ENCODE results near the gene MELTF.
"Not testable (repeated sequence)": the region's sequence is repeated elsewhere in the genome, so short reads cannot be mapped to it uniquely, and the experiment has no call there.

Gene MELTF

GRCh38 chr3:197029511-197030167 lies at the start of gene MELTF:
Gene MELTF, minus strand, starts transcription at chr3:197029817. Its CDS starts 115 bp downstream, at chr3:197029702.
- peak; percentile 40 for DNase-seq

GRCh38 chr3:197076415-197076814 lies 46.8 kb upstream of the MELTF start:
- no peak for DNase-seq

GRCh38 chr3:197068077-197068476 lies 38.5 kb upstream of the MELTF start:
- no peak for DNase-seq

DNA sequence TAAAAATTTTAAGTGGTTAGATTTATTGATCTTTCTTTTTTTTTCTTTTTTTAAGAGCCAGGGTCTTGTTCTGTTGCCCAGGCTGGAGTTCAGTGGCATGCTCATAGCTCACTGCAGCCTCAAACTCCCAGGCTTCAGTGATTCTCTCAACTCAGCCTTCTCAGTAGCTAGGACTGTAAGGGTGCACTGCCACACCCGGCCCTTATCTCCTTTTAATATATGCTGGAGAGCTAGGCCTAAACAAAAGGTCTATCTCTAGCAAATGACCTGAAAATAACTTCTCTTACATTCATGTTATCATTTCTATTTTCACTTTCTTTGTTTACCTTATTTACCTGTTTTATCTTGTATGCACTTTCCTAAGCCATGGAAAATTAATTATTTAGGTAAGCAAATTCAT lies 35.2 kb upstream of the MELTF start:
- no peak for DNase-seq

GRCh38 chr3:197062446-197062845 lies 32.8 kb upstream of the MELTF start:
- DNase-seq = no peak

DNA sequence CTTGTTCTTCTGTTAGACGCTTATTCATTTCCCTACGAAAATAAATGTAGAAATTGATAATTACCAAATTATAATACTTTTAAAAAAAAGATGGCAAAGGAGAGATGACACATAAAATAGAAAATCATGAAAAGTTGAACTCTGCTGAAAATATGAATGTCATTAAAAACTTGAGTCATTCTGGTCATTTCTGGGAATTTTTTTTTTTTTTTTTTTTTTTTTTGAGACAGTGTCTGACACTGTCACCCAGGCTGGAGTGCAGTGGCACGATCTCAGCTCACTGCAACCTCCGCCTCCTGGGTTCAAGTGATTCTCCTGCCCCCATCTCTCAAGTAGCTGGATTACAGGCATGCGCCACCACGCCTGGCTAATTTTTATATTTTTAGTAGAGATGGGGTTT lies 22.0 kb upstream of the MELTF start:
- not testable (repeated sequence) for DNase-seq

GRCh38 chr3:197050511-197050910 lies 20.9 kb upstream of the MELTF start:
- DNase-seq = no peak

- no peak for DNase-seq
These were observed 12.9 kb upstream of the MELTF start for GRCh38 chr3:197042539-197042938.

- no peak for DNase-seq
These were observed 12.4 kb upstream of the MELTF start for GRCh38 chr3:197041875-197042488.

- no peak for DNase-seq
These were observed 11.0 kb upstream of the MELTF start for GRCh38 chr3:197040658-197041057.

GRCh38 chr3:197038679-197039462 lies 9.3 kb upstream of the MELTF start:
- DNase-seq = no peak

DNA sequence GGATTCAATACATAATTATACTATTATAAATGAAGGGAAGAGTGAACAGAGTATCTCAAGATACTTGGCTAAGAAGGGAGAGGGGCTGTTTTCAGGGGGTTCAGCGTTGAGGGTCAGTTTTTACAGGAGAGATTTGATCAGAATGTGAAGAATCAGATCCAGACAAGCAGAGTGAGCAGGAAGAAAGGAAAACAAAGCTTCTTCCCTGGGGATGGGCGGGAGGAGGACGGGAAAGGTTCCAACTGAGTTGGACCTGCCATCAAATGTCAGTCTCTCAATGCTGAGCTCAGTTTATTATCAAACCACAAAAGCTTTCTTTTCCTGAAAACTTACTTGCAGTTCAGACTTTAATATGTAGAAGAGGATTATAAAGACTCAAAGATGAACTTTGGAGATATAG lies 6.0 kb upstream of the MELTF start:
- DNase-seq = no peak

DNA sequence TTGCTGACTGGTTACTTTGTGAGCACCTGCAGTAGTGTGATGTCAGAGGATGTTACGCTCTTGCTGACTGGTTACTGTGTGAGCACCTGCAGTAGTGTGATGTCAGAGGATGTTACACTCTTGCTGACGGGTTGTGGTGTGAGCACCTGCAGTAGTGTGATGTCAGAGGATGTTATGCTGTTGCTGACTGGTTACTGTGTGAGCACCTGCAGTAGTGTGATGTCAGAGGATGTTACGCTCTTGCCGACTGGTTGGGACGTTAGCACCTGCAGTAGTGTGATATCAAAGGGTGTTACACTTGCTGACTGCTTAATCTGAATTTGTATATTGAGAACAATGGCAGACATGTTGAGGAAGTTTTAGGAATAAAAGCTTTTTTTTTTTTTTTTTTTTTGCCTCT lies 5.2 kb upstream of the MELTF start:
- not testable (repeated sequence) for DNase-seq

GRCh38 chr3:197033764-197034163 lies 4.1 kb upstream of the MELTF start:
- not testable (repeated sequence) for DNase-seq

DNA sequence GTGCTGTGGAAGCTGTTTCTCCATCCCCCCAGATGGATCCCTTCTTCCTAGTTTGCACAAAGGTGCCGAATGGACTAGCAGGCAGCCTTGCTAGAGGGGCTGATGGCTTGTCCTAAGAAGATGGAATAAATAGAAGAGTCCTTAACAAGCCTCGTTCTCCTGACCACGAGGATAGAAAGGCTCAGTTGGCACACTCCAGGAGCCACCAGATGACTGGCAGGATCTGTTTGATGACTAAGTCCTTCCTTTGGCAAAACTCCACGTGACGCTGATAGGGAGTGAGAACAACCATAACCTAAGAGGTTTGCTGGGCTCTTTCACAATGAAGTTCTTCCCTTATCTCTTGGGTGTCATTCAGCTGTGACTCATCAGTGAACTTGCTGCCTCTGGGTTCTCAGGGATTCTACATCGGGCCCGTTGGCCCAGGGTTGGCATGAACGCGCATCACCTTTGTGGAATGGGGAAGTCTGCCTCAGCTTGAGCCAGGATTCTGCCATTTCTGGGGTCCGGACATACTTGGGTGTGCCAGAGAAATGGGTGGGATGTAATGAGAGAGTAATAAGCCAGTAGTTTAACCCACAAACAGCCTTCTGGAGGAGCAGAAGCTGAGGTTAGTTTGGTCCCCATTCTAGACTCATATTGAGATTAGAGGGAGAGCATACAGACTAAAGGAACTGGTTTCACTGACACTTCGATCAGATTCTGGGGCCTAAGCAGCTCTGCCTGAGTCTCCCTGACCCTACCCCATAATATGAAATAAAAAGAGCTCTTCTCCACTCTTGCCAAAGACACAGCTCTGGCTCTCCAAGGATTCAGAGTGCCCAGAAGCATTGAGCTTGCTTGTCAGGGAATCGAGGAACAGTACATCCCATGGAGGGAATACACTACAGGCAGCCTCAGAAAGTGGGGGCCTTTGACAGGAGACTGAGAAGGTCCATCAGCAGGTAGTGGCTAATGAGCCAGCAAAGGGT lies 2.0 kb upstream of the MELTF start:
- peak; percentile 95 for DNase-seq

GRCh38 chr3:197030379-197031314 lies 1.0 kb upstream of the MELTF start:
- no peak for DNase-seq

- no peak for DNase-seq
These were observed 698 bp downstream of the MELTF start for GRCh38 chr3:197028728-197029510.

DNA sequence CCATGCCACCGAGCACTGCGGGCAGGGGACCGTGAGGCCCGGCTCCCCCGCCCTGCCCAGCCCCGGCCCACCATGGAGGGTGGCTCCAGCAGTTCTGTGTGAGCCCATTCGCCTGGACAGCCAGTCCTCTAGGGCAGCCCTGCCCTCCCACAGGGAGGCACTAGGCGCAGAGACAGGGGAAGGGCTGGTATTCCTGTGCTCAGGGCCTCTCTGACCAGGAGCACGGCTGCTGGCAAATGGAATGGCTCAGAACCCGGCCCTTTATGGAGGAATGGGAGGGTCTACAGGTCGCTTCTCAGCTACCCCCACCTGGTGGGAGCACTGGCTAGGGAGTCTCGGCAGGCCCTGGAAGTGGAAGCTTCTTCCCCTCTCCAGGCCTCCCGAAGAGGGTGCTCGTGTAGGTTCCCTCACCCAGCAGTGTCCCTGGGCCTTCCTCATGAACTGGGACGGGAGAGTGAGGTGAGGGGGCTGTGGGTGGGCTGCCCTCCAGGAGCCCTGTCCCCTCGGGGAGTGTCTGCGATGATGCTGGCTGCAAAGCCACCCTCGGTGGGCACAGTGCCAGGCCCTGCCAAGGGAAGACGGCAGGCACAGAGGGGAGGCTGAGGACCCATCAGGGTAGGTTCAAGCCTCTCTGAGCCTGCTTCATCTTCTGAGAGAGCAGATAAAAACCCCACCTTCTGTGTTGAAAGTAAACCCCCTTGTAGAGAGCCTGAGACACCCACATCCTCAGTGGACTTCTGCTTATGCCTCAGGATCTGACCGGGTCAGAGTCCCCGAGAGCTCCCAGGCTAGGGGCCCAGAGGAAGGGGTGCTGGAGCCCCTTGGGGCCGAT lies 1.5 kb downstream of the MELTF start:
- DNase-seq = no peak

GRCh38 chr3:197027151-197027895 lies 2.3 kb downstream of the MELTF start:
- no peak for DNase-seq
